ENCODE data around the gene PXN. TPM values are rescaled to one million over a fixed set of nuclear protein-coding genes. Genes with fewer than 3 reads are reported as not detected.
"Not testable (repeated sequence)": the region's sequence is repeated elsewhere in the genome, so short reads cannot be mapped to it uniquely, and the experiment has no call there.

Gene PXN
- total RNA-seq, 1 experiment from 2014 or later = 156 TPM

- Mint-ChIP-seq H3K9me3 (ENCODE audit: low read depth, unreplicated experiment) (no peaks in the 10 kb centered on the region), H3K27ac (ENCODE audit: unreplicated experiment) (no peak overlapping the region), H3K36me3 (ENCODE audit: insufficient read depth, unreplicated experiment) (peaks cover 94% of the 10 kb centered on the region), H3K4me3 (ENCODE audit: low read depth, unreplicated experiment) (peak overlapping the region; percentile 78), H3K27me3 (ENCODE audit: unreplicated experiment) (no peaks in the 10 kb centered on the region), H3K4me1 (ENCODE audit: low read depth, unreplicated experiment) (peaks cover 31% of the 10 kb centered on the region)
- no TSS peak for BruUV-seq (replicated peaks)
- no peak for TF ChIP-seq CTCF (IDR thresholded peaks at IDR 0.05; ENCODE audit: unreplicated experiment)
- DNase-seq = no peak
- intact Hi-C loops (cut with micrococcal nuclease; ENCODE audit: unreplicated experiment) = no loop called here
- CTCF ChIA-PET = interaction anchor here (0.5 to 1.3 kb wide), 2 partner anchors 12 to 32 kb away, joined by 3 to 6 read pairs; no protein-coding TSS in a partner anchor
Observed at GRCh38 chr12:120196363-120196762, 69.2 kb downstream of the PXN start.

GRCh38 chr12:120194534-120195395 lies 70.8 kb downstream of the PXN start, which contains the start of gene GCN1:
GCN1 (minus strand) TSS chr12:120194715; CDS start chr12:120194697, 18 bp downstream.
- H3K27me3 Mint-ChIP-seq (ENCODE audit: unreplicated experiment) = no peaks in the 10 kb centered on the region
- peak within 1 kb of the TSS; percentile 78 for H3K4me3 Mint-ChIP-seq (ENCODE audit: low read depth, unreplicated experiment)
- no peak for TF ChIP-seq CTCF (IDR thresholded peaks at IDR 0.05; ENCODE audit: unreplicated experiment)
- H3K27ac Mint-ChIP-seq (ENCODE audit: unreplicated experiment) = peak within 1 kb of the TSS; percentile 94
- DNase-seq = peak; percentile 94
- peaks cover 31% of the 10 kb centered on the region for H3K4me1 Mint-ChIP-seq (ENCODE audit: low read depth, unreplicated experiment)
- no peaks in the 10 kb centered on the region for H3K9me3 Mint-ChIP-seq (ENCODE audit: low read depth, unreplicated experiment)
- intact Hi-C loops (cut with micrococcal nuclease; ENCODE audit: unreplicated experiment) = no loop called here
- CTCF ChIA-PET = interaction anchor here (1.3 kb wide), 1 partner anchor 33 kb away, joined by 3 read pairs; no protein-coding TSS in a partner anchor
- peaks cover 88% of the 10 kb centered on the region for H3K36me3 Mint-ChIP-seq (ENCODE audit: insufficient read depth, unreplicated experiment)
- BruUV-seq (replicated peaks) = TSS peak; percentile 94

GRCh38 chr12:120194226-120194533 lies 71.3 kb downstream of the PXN start:
- H3K4me1 Mint-ChIP-seq (ENCODE audit: low read depth, unreplicated experiment) = peaks cover 26% of the 10 kb centered on the region
- BruUV-seq (replicated peaks) = no TSS peak
- TF ChIP-seq CTCF (IDR thresholded peaks at IDR 0.05; ENCODE audit: unreplicated experiment) = no peak
- H3K27me3 Mint-ChIP-seq (ENCODE audit: unreplicated experiment) = no peaks in the 10 kb centered on the region
- no peak for DNase-seq
- no peaks in the 10 kb centered on the region for H3K9me3 Mint-ChIP-seq (ENCODE audit: low read depth, unreplicated experiment)
- CTCF ChIA-PET = no interaction called here
- H3K27ac Mint-ChIP-seq (ENCODE audit: unreplicated experiment) = peak overlapping the region; percentile 94
- intact Hi-C loops (cut with micrococcal nuclease; ENCODE audit: unreplicated experiment) = no loop called here
- H3K36me3 Mint-ChIP-seq (ENCODE audit: insufficient read depth, unreplicated experiment) = peaks cover 86% of the 10 kb centered on the region
- H3K4me3 Mint-ChIP-seq (ENCODE audit: low read depth, unreplicated experiment) = peak overlapping the region; percentile 78

- H3K27ac Mint-ChIP-seq (ENCODE audit: unreplicated experiment); BruUV-seq (replicated peaks); H3K9me3 Mint-ChIP-seq (ENCODE audit: low read depth, unreplicated experiment); intact Hi-C loops (cut with micrococcal nuclease; ENCODE audit: unreplicated experiment); H3K27me3 Mint-ChIP-seq (ENCODE audit: unreplicated experiment); DNase-seq: not testable (repeated sequence)
- Mint-ChIP-seq H3K36me3 (ENCODE audit: insufficient read depth, unreplicated experiment) (peaks cover 86% of the 10 kb centered on the region), H3K4me1 (ENCODE audit: low read depth, unreplicated experiment) (peaks cover 20% of the 10 kb centered on the region), H3K4me3 (ENCODE audit: low read depth, unreplicated experiment) (peak overlapping the region; percentile 78)
- CTCF ChIA-PET = interaction anchor here (1.4 kb wide), 1 partner anchor 32 kb away, joined by 3 read pairs; no protein-coding TSS in a partner anchor
Observed at GRCh38 chr12:120193286-120193685, 72.2 kb downstream of the PXN start.

- no peaks in the 10 kb centered on the region for H3K27me3 Mint-ChIP-seq (ENCODE audit: unreplicated experiment)
- DNase-seq = no peak
- no peaks in the 10 kb centered on the region for H3K9me3 Mint-ChIP-seq (ENCODE audit: low read depth, unreplicated experiment)
- H3K27ac Mint-ChIP-seq (ENCODE audit: unreplicated experiment) = no peak overlapping the region
- CTCF ChIA-PET = no interaction called here
- BruUV-seq (replicated peaks) = no TSS peak
- intact Hi-C loops (cut with micrococcal nuclease; ENCODE audit: unreplicated experiment) = no loop called here
- H3K4me1 Mint-ChIP-seq (ENCODE audit: low read depth, unreplicated experiment) = peaks cover 9% of the 10 kb centered on the region
- H3K4me3 Mint-ChIP-seq (ENCODE audit: low read depth, unreplicated experiment) = no peak overlapping the region
- H3K36me3 Mint-ChIP-seq (ENCODE audit: insufficient read depth, unreplicated experiment) = peaks cover 83% of the 10 kb centered on the region
- TF ChIP-seq CTCF (IDR thresholded peaks at IDR 0.05; ENCODE audit: unreplicated experiment) = no peak
Observed at GRCh38 chr12:120190985-120191480, 74.5 kb downstream of the PXN start.

Measured in Calu3 (cell line).